ENCODE results near the gene KCNJ10. TPM values are rescaled to one million over a fixed set of nuclear protein-coding genes. Genes with fewer than 3 reads are reported as not detected.

Gene KCNJ10
- total RNA-seq, 1 donor from 2014 or later: 0.16 TPM

DNA sequence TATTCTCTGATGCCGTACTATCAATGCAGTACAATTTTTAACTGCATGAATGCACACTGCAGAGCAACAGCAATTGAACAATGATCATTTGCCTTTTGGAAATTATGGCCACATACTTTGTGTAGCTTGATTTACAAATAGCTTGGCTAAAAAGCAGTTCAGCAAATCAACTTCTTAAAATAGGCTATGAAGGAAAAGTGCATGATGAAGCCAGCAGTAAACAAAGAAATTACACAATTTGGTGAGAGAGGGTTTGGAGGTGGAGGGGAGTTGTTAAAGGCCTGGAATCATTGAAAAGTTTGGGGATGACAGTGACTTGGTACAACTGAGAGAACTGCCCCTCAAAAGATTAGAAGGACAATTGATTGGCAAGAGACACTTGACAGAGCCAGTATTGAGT is 44.6 kb downstream of the KCNJ10 start:
- no peak for DNase-seq (ENCODE audit: low spot score)

DNA sequence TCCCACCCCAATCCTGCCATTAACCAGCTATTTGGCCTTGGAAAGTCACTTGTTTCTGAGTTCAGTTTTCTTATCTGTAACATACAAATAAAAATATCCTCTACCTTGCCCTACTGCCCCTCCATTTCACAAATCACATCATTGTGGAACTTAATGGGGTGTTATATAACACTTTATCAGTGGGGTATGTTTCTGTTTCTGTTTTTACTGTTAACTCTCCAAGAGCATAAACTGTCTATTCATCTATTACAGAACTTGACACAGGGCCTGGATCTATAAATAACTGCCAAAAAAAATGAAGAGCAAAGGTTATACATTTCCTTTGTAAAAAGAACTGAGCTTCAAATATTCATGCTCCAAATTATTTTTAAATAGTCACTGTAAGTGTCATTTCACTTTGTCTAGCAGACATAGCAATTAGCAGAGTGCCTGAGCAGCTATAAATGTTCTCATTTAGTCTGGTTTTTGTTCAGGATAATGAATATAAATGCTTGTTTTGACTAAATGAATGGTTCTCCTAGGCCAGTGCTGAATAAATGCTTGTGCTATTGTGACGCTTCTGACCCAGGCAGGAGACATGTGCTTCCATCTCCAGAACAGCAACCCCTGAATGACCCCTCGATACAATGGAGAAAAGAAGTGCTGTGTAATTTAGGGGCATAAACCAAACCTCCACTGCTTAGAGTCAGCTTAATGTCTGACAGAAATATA is 45.6 kb downstream of the KCNJ10 start:
- DNase-seq (ENCODE audit: low spot score): no peak

DNA sequence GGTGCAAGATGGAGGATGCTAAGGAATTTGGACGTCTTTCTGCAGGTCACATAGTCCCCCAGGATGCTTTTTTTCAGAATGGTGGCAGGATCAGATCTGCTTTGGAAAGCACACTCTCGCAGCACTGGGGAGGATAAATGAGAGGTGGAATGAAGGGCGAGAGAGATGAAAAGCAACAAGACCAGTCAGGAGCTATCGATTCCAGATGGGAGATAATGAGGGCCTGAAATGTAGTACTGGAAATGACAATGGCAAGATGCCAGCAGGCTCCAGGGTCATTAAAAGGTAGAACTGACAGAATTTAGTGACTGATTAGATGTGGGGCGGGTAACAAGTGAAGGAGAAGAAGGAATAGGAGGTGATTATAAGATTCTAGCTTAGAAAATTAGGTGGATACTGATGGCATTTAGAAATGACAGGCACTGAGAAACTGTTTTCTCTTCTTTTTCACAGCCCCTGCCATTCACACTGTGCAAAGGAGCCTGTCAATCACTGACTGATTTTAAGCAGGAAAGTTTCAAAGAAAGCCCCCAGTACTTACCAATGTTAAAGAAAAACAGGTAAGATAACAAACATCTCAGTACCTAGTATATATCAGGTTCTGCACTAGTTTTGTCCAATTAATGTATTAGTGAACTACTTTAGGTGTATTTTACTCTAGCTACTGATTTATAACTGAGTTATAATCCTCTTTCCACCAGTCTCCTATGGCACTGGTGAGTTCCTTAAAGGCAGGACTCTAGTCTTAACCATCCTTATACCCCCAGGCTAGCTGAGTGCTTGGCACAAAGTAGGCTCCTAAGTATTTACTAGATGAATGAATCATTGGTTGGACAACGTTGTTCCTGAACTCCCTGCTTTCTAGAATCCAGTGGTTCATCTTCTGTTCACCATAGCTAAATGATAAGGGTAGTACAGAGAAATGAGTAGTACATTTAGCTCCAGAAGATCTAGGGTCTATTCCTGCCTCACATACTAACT is 47.3 kb downstream of the KCNJ10 start:
- DNase-seq (ENCODE audit: low spot score): no peak

DNA sequence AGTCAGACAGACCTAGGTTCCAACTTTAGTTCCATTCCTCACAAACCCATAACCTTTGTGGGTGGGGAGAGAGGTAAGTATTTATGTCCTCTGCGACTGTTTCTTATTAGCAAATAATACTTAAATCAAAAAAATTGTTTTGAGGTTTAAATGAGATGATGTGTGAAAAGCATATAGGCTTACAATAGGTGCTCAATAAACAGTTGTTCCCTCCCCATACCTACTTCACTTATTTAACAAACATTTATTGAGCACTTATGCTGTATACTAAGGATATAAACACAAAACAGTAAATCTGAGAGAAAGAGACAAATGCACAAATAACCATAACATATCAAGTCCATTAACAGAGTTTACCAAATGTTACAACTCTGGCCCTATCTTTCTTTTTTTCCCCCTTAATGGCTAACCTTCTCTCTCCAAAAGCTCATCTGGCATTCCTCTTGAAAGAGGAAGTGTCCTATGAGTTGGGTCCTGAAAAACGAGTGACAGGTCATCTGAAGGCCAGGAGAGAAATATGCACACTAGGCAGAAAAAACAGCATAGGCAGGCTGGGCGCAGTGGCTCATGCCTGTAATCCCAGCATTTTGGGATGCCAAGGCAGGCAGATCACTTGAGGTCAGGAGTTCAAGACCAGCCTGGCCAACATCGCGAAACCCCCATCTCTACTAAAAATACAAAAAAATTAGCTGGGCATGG is 48.4 kb downstream of the KCNJ10 start:
- no peak for DNase-seq (ENCODE audit: low spot score)

DNA sequence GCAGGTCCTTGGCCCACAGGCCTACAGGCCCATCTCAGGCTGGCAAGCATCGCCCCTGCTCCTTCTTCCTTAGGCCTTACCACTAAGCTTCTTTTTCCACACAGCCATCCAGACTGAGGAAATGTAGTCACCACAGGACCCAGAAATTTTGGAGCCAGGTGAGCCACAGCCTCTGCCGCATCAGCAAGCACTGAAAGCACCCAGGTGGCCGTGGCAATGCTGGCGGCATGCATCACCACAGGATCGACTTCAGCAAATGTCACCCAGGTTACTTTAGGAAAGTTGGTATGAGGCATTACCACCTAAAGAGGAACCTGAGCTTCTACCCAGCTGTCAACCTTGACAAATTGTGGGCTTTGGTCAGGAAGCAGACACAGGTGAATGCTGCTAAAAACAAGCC is 49.8 kb downstream of the KCNJ10 start:
- no peak for DNase-seq (ENCODE audit: low spot score)

DNA sequence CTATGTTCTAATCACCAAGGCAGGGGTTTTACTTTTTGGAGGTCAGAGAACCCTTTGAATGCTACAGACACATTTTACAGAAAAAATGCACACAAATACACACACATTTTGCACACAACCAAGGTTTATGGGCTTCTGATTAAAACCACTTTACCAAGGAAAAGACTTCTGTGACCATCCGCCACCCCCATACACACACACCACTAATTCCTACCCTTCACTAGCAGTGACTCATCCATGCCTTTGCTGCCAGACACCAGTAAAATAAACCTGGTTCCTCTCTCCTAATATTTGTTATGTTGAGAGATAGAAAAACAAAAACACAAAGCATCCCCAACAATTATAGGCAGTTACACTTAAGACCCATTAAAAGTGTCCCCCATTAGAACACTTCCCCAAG is 51.1 kb downstream of the KCNJ10 start:
- DNase-seq (ENCODE audit: low spot score): no peak

DNA sequence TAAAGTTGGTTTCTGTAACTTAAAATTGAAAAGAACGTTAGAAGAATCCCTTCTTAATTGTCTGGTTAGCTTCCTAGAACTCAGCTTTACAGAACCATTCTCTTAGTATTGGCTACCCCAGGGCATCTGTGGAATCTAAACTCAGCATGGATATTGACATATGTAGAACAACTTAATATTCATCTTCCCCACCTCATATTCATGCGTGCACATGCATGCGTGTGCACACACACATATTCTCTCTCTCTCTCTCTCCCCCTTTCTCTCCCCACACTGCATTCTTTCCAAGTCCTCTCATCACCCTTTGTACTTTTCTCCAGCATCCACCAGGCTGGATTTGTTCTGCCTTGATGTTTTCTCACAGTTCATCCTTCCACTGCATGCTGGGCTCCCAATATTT is 51.6 kb downstream of the KCNJ10 start:
- no peak for DNase-seq (ENCODE audit: low spot score)

DNA sequence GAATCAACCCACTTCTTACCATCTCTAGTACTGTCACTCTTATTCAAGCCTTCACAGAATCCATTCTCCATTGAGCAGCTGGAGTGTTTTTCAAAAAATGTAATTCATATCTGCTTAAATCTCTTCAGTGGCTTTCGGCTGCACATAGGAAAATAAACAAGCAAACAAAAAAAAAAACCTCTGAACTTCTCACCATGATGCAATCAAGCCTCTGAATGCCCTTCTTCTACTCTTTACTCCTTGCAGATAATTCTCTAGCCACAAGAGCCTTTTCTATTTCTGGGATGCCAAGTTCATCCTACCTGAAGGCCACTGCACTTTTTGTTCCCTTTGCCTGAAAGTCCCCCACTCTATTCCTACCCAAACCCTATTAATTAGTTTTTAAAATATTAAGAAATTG is 52.4 kb downstream of the KCNJ10 start:
- no peak for DNase-seq (ENCODE audit: low spot score)

DNA sequence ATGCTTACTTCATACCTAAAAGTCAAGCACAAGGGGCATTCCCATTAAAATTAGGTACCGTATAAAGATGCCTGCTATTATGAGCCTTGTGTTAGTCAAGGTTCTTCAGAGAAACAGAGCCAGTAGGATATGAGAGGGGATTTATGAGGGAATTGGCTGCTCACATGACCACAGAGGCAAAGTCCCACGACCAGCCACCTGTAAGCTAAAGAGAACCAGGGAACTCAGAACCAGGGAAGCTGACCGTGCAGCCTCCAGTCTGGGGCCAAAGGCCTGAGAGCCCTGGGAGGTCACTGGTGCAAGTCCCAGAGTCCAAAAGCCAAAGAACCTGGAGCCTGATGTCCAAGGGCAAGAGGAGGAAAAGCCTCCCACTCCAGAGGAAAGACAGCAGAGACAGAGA is 58.2 kb downstream of the KCNJ10 start:
- DNase-seq (ENCODE audit: low spot score): no peak

DNA sequence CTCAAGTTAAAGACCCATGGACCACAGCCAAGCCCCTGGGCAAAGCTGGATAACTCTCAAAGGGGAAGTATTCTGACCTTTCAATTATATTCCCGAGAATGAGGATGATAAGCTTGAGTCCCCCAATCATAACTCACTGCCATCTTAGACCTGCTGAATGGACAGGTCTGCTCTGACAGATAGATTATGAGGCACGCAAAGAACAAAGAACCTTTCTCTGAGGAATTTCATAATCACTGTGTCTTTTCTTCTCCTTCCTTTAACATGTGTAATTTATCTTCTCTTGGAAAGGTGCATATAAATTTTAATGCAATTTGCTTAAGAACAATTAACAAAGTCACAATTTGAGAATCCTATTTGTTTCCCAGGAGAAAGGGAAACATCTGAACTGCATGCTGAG is 60.2 kb downstream of the KCNJ10 start:
- no peak for DNase-seq (ENCODE audit: low spot score)

DNA sequence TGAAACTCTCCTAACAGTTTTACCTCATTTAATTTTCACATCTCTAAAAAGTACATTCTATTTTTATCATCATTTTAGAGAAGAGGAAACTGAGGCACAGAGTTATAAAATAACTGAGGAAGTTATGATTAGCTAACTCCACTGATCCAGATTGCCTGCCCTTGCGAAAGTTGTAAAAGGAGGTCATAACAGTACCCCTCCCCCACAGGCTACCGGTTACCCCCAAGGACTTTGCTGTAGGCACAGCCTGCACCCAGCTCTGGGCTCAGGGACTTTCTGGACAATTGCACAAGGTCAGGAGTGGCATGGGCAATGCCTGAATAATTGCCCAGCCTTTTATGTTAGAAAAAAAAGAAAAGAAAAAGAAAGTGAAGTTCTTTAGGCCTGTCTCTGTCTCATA is 60.9 kb downstream of the KCNJ10 start:
- no peak for DNase-seq (ENCODE audit: low spot score)

DNA sequence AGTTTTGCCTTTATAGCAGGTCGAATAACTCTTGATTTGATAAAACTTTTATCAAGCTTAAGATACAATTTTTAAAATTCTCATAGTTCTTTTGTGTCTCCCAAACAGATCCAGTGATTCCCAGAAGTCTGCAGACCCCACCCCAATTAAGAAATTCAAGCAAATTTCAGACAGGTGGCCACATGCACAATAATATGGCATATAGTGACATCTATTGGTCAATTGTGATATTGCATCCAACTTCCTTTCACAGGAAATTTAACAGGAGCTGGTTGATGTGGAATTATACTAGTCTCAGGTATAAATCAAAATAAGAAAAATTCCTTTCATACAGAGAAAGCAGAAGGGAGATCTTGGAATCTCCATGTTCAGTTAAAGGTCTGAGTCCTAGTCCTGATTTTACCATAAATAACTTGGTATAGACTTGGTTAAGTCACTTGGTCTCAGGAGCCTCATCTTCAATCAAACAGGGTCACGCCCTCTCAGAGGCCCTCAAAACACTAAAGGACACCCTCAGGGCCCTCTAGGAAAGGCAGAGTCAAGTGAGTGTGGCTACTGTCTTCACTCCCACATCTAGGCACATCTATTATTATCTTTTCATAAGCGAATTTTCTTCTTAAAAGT is 62.3 kb downstream of the KCNJ10 start:
- DNase-seq (ENCODE audit: low spot score): no peak

DNA sequence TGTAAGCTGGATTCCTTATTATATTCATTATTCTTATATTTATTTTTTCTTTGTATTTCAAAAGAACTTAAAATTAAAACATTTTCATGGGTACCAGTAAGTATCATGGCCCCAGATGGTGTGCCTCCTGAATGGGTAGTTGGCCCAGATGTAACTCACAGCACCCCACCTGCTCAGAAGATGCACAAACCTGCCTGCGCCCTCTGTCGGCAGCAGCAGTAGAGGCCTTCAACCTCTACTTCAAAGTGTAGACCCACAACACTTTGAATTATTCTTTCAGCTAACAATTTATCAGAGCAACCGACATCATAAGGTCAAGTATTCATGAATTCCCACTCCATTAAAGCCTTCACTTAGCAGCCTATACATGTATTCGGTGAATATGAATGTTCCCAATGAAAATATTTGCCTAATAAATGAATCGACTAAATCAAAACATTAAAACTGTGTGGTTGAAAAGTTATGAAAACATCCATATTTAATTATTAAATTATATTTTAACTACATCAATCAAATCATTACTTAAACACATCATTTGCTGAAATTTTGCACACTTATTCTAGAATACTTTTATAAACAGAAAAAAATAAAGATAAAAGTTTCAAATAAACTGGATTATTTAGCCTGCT is 63.5 kb downstream of the KCNJ10 start:
- no peak for DNase-seq (ENCODE audit: low spot score)

DNA sequence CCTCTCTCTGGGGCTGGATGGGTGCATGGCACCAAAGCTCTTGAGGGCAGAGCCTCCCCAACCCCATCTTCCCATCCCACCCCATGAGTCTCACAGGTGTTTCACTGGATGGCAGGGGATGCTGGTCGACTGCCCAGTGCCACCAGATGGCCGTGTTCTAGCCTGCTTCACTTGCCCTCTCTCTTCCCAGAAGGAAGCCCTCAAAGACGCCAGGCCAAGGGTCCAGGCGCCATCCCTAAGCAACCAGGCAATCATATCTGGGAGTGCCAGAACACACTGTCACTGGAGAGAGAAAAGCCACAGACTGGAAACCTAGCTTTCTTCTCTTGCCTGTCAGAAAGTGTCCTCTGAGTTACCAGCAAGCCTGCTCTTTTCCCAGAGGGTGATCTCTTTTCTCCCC is 64.9 kb downstream of the KCNJ10 start:
- no peak for DNase-seq (ENCODE audit: low spot score)

DNA sequence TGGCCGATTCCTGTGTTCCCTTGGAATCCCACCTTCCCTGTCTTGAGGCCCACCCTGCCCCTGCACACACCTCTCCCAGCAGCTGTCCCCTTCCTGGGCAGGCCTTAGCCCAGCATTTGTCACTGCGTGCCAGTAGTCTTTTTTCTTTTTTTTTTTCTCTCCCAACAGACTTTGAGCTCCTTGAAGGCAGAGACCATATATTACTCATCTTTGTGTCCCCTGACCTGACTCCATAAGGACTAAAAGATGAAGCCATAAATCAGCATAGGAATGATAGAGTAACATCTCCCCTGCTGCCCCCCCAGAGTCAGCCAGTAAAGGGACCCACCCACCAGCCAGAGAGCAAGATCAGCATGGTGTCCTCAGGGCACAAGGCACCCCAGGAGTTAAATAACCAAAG is 65.5 kb downstream of the KCNJ10 start:
- DNase-seq (ENCODE audit: low spot score): no peak

DNA sequence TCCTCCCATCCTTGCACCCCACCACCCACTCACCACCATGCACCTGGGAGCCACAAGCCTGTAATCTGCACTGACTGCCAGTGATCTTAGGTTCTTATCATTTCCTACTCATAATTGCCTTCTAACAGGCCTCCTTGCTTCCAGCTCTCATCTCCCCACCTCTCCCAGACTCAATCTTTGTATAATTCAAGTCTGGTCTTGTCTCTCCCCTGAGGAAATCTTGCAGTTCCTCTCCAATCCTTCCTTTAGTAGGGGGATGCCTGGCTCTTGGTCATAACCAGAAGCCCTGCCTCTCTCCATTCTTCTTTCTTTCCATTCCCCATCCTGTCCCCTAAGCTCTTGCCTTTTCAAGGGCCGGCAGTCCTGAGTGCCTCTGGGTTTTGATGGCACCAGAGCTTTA is 66.0 kb downstream of the KCNJ10 start:
- DNase-seq (ENCODE audit: low spot score): no peak

DNA sequence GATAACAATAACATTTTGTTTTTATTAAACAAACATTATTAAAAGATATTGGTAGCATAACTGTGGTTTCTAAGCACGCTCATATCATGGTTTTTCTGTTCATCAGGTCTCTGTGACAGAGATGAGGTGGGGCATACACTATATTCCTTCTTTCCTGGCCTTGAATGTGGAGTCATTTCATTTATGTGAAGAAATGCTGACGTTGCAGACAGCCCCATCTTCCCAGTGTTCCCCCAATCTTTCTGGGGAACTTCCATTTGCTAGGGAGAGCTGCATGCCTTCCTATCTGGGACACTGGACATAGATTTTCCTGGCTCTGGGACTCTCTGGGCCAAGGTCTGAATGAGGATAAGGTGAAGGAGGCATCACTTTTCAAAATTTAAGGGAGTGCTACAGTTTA is 68.5 kb downstream of the KCNJ10 start:
- DNase-seq (ENCODE audit: low spot score): no peak

DNA sequence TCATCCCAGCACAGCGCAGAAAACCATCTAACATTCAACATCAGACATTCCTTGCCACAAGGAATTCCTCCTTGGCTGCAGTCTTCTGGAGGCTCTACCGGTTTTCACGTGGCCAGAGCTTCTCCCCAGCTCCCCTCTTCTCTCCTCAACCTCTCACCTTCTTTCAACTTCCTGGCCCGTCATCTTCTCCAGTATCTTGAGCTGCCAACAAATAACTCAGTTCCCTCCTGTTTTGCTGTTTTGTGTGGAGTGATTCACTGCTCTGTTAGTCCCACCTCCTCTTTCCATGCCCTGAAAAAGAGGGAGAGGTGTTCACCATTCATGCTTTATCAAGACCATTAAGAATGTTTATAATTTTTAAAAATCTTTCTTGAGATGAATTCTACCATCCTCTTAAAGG is 70.8 kb downstream of the KCNJ10 start:
- no peak for DNase-seq (ENCODE audit: low spot score)

DNA sequence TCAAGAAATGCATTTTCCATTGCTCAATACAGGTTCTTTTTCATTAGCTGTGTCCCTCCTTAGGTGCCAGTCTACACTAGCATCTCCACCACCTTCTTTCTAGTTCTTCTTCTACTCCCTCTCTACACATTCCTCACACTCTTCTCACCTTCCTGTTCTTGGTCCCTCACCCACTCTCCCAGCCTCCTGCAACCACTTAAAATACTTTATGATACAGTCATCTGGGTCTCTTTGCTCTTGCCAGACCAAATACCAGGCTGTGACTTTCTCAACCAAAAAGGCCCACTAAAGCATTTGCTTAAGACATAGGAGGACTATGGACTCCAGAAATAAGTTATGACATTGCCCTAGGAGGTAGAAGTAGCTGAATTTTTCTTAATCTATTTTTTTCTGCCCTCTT is 73.3 kb downstream of the KCNJ10 start:
- no peak for DNase-seq (ENCODE audit: low spot score)

DNA sequence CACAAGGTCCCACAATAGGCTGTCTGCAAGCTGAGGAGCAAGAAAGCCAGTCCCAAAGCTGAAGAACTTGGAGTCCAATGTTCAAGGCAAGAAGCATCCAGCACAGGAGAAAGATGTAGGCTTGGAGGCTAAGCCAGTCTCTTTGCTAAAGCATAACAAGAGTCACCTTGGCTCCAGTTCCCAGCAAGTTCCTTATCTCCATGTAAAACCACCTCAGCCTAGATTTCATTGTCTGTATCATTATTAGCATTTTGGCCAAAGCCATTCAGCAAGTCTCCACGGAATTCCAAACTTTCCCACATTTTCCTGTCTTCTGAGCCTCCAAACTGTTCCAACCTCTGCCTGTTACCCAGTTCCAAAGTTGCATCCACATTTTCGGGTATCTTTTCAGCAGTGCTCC is 75.1 kb downstream of the KCNJ10 start:
- DNase-seq (ENCODE audit: low spot score): no peak

DNA sequence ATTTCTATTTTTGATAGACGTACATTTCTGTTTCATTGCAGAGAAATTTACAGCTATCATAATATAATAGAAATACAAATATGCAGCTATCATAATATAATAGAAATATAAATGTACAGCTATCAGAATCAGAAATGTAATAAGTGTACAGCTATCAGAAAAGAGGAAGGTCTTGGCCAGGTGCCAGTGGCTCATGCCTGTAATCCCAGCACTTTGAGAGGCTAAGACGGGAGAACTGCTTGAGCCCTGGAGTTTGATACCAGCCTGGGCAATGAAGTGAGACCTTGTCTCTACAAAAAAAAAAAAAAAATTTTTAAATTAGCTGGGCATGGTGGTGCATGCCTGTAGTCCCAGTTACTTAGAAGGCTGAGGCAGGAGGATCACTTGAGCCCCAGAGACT is 76.0 kb downstream of the KCNJ10 start:
- DNase-seq (ENCODE audit: low spot score): no peak

Data from mesenteric fat pad (tissue), 1 donor.